IPS DF 6.9 (cell line): Measurements from ENCODE around the gene FAM219A.

Experiments used
- DNase-seq: peaks from one replicate; pipeline ENCODE4 v3.0.0-alpha.2; 2013; ENCODE audit warnings: low read depth, low spot score
- H3K27ac ChIP-seq: one replicate; pipeline ENCODE4 v1.5.1; 2013; ENCODE audit warnings: low read length, control low read depth
- H3K27me3 ChIP-seq: 2 replicates; pipeline ENCODE4 v1.6.1; 2013; ENCODE audit warnings: mild to moderate bottlenecking, low read length; ENCODE audit not compliant: control insufficient read depth, insufficient read depth
- H3K36me3 ChIP-seq: 2 replicates; pipeline ENCODE4 v1.6.1; 2013; ENCODE audit warnings: low read length; ENCODE audit not compliant: control insufficient read depth, insufficient read depth
- H3K4me1 ChIP-seq: 2 replicates; pipeline ENCODE4 v1.6.1; 2013; ENCODE audit warnings: low read length; ENCODE audit not compliant: control insufficient read depth, insufficient read depth
- H3K4me3 ChIP-seq: 2 replicates; pipeline ENCODE4 v1.5.1; 2013; ENCODE audit warnings: mild to moderate bottlenecking, low read length
- H3K9me3 ChIP-seq: 2 replicates; pipeline ENCODE4 v1.6.1; 2013; ENCODE audit warnings: low read length, inconsistent platforms; ENCODE audit not compliant: control insufficient read depth, insufficient read depth
- WGBS: extraction: QIAGEN DNeasy Blood & Tissue Kit; methylation state at CpG from one replicate; pipeline ENCODE4 v1.1.7; 2013; ENCODE audit warnings: mixed read lengths, missing lambda C conversion rate; ENCODE audit not compliant: insufficient read length, insufficient coverage; 5-methylcytosine and 5-hydroxymethylcytosine counted together

Gene FAM219A

DNA sequence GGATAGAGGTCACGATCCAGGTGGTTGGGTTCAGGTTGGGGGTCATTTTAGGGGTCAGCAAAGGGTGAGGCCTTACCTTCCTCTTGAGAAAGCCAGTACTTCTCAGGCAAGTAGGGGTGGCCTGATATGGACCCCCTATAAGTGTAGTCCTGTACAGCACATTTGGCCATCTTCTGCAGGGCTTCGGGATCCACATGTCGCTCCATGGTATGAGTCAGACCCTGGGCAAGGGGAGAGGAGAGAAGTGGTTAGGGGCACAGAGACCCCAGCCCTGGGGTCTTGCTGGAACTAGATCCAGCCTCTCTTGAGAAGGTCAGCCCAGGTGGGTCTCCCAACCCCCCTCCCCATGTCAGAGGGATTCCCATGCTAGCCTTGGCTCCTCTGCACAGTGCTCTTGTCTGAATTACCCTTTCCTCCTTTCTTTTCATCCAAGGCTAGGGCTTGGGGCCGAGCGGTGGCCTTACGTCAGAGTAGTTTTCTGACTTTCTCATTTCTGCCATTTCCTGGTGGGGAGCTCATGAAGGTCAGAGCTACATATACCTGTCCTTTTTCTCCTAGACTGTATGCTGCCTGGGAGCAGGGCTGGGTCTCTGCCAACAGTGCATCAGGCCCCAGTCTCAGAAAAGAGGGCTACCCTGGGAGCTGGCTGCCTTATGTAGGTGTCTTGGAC is 72.7 kb downstream of the FAM219A start:
- DNase-seq, result no peak
- H3K27me3 ChIP-seq, result no peaks in the 10 kb centered on the region; the same call in 1 of the 2 replicates
- no peak overlapping the region for H3K4me3 ChIP-seq
- H3K4me1 ChIP-seq, result no peaks in the 10 kb centered on the region
- no peaks in the 10 kb centered on the region for H3K36me3 ChIP-seq
- no CpG with 5 or more reads among the region's 6 CpGs for WGBS
- H3K27ac ChIP-seq, result no peak overlapping the region
- H3K9me3 ChIP-seq, result no peaks in the 10 kb centered on the region

DNA sequence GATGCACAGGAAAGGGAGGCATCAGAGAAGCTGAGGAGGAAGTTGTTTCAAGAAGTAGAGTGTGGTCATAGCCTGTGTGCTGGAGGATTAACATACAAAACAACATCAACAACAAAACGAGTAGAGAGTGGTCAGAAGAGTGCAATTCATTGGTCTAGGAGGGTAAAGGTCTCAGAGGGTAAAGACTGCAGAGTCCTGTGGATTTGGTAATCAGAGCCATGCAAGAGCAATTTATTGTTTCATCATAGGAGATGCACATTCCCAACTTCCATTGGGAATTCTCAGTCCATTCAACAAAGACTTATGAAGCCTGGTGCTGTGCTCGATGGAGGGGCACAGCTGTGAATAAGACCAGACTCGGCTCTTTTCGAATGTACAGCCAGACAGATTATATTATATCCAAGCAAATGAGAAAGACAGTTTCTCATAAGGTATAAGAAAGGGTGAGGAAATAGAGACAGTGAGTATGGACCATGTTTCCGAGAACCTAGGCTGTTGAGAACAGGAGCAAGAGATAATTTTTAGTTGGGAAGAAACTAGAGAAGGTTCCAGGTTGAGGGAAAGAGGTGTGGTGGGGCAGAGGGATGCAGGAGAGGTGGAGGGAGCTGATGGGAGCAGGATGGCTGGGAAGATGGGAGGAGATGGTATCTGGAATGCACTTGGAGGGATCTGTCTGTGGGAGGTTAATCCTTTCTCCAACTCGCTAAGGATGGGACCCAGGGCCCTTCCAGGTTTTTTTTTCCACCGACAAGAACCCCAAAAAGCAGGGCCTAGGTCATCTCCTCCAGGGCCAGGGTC is 73.8 kb downstream of the FAM219A start:
- Histone ChIP-seq H3K4me1 (peaks cover 5% of the 10 kb centered on the region; the same call in 1 of the 2 replicates), H3K4me3 (no peak overlapping the region), H3K27me3 (peaks cover 7% of the 10 kb centered on the region; the same call in 1 of the 2 replicates), H3K36me3 (no peaks in the 10 kb centered on the region), H3K9me3 (no peaks in the 10 kb centered on the region), H3K27ac (no peak overlapping the region)
- no CpG with 5 or more reads among the region's 7 CpGs for WGBS
- no peak for DNase-seq

GRCh38 chr9:34383904-34384303 is 74.5 kb downstream of the FAM219A start:
- DNase-seq, result no peak
- peaks cover 5% of the 10 kb centered on the region; the same call in 1 of the 2 replicates for H3K4me1 ChIP-seq
- no peak overlapping the region for H3K4me3 ChIP-seq
- no peak overlapping the region for H3K27ac ChIP-seq
- H3K9me3 ChIP-seq, result no peaks in the 10 kb centered on the region
- no peaks in the 10 kb centered on the region for H3K36me3 ChIP-seq
- WGBS, result no CpG with 5 or more reads among the region's 4 CpGs
- H3K27me3 ChIP-seq, result peaks cover 7% of the 10 kb centered on the region; the same call in 1 of the 2 replicates

DNA sequence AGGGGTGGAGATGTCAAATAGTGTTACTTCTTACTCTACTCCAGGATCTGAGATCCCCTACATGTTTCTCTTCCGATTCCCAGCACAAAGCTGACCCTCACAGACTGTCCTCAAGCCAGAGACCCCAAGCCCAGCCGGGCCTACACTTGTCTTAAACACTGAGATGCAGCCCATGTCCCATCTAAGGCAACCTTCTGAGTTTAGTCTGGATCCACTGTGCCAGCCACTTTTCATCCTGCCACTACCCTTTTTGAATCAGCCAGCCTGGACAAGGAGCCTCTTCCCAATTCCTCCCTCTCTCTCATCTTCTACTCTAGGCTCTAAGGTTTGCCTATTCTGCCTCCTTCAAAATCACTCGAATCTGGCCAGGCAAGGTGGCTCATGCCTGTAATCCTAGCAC is 75.5 kb downstream of the FAM219A start:
- no peaks in the 10 kb centered on the region for H3K36me3 ChIP-seq
- no peak for DNase-seq
- peaks cover 7% of the 10 kb centered on the region; the same call in 1 of the 2 replicates for H3K27me3 ChIP-seq
- no peak overlapping the region for H3K27ac ChIP-seq
- no peak overlapping the region for H3K4me3 ChIP-seq
- H3K9me3 ChIP-seq, result no peaks in the 10 kb centered on the region
- WGBS, result no CpG with 5 or more reads among the region's 3 CpGs
- H3K4me1 ChIP-seq, result peaks cover 5% of the 10 kb centered on the region; the same call in 1 of the 2 replicates

GRCh38 chr9:34382054-34382453 is 76.3 kb downstream of the FAM219A start:
- Histone ChIP-seq H3K4me1 (peaks cover 5% of the 10 kb centered on the region; the same call in 1 of the 2 replicates), H3K36me3 (no peaks in the 10 kb centered on the region), H3K27ac (no peak overlapping the region), H3K27me3 (peaks cover 7% of the 10 kb centered on the region; the same call in 1 of the 2 replicates), H3K9me3 (no peaks in the 10 kb centered on the region), H3K4me3 (no peak overlapping the region)
- WGBS, result no CpG with 5 or more reads among the region's 5 CpGs
- no peak for DNase-seq

GRCh38 chr9:34381323-34381722 is 77.0 kb downstream of the FAM219A start:
- no peak for DNase-seq
- Histone ChIP-seq H3K4me1 (peaks cover 5% of the 10 kb centered on the region; the same call in 1 of the 2 replicates), H3K27ac (no peak overlapping the region), H3K9me3 (no peaks in the 10 kb centered on the region), H3K4me3 (peak overlapping the region; percentile 51; the same call in 1 of the 2 replicates), H3K36me3 (no peaks in the 10 kb centered on the region), H3K27me3 (peaks cover 7% of the 10 kb centered on the region; the same call in 1 of the 2 replicates)
- WGBS, result no CpG with 5 or more reads among the region's 17 CpGs

GRCh38 chr9:34380511-34381315 is 77.7 kb downstream of the FAM219A start:
- Histone ChIP-seq H3K27ac (no peak overlapping the region), H3K4me1 (peaks cover 8% of the 10 kb centered on the region; the same call in 1 of the 2 replicates), H3K36me3 (no peaks in the 10 kb centered on the region), H3K9me3 (no peaks in the 10 kb centered on the region), H3K4me3 (peak overlapping the region; percentile 54), H3K27me3 (peaks cover 7% of the 10 kb centered on the region; the same call in 1 of the 2 replicates)
- no peak for DNase-seq
- WGBS, result no CpG with 5 or more reads among the region's 59 CpGs

GRCh38 chr9:34380034-34380510 is 78.3 kb downstream of the FAM219A start:
- no CpG with 5 or more reads among the region's 24 CpGs for WGBS
- Histone ChIP-seq H3K9me3 (no peaks in the 10 kb centered on the region), H3K4me1 (peaks cover 9% of the 10 kb centered on the region; the same call in 1 of the 2 replicates), H3K4me3 (peak overlapping the region; percentile 54), H3K27ac (no peak overlapping the region), H3K27me3 (peaks cover 7% of the 10 kb centered on the region; the same call in 1 of the 2 replicates), H3K36me3 (no peaks in the 10 kb centered on the region)
- DNase-seq, result no peak

DNA sequence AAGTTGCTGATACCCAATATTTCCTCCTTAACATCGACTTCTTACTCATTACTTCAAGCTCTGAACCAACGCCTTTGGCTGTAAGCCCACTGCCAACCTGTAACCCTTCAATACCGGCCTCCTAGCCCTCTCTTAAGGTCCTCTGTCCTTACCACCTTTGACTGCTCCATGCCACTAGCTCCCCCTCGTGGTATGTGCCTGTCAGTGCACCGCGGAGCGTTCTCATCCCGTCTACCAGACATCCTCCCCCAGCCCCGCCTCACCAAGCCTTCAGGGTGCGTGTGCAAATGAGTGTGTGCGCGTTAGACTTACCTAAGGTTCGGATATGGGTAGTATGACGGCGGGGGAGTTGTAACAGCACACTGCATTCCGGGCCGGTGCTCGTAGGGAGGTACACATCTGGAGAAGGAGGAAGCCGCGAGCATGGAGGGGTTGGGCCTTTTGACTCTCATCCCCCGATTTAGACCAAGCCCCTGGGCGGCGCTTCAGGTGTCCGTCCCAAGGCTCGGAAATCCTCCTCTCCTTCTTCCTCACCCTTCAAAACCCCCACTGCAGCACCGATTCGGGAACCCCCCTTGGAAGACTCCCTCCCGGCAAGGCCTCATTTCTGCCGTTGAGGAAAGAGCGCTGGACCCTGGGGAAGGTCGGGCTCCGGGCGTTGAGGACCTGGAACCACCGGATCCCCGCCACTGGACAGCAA is 78.9 kb downstream of the FAM219A start:
- DNase-seq, result peak; percentile 96
- Histone ChIP-seq H3K9me3 (no peaks in the 10 kb centered on the region), H3K4me3 (peak overlapping the region; percentile 54; the same call in 1 of the 2 replicates), H3K36me3 (no peaks in the 10 kb centered on the region), H3K27me3 (peaks cover 7% of the 10 kb centered on the region; the same call in 1 of the 2 replicates), H3K27ac (no peak overlapping the region), H3K4me1 (peaks cover 9% of the 10 kb centered on the region)
- no CpG with 5 or more reads among the region's 35 CpGs for WGBS
